Adrenal gland (tissue), 12 donors: ENCODE data around the gene GPR52. TPM values are rescaled to one million over a fixed set of nuclear protein-coding genes. Genes with fewer than 3 reads are reported as not detected.

Experiments used
- DNase-seq, 7 donors: peaks; one replicate each; pipeline ENCODE4 v3.0.0-alpha.2; 2019 to 2020
- H3K27ac ChIP-seq, 5 donors: fragments of 200-600 bp; sonication (generic) in 4 of 5; 1 replicate in 3 of 5; 2 replicates in 2 of 5; pipeline versions ENCODE4 v1.5.1 to v1.8.0; 2016 to 2020; ENCODE audit warnings: mild to moderate bottlenecking in 1 of 5
- H3K27me3 ChIP-seq: fragments of 200-600 bp; 2 replicates; pipeline ENCODE4 v1.8.0; 2021
- H3K36me3 ChIP-seq, 2 donors: fragments of 200-600 bp; replicated peaks in 1 of 2; 1 replicate in 1 of 2; 2 replicates in 1 of 2; pipeline versions ENCODE4 v1.5.1 to v1.8.0; 2018 to 2022
- H3K4me1 ChIP-seq, 2 donors: fragments of 200-600 bp; replicated peaks in 1 of 2; 1 replicate in 1 of 2; 2 replicates in 1 of 2; pipeline versions ENCODE4 v1.5.1 to v1.8.0; 2018 to 2021
- H3K4me3 ChIP-seq, 4 donors: fragments of 200-600 bp; sonication (generic) in 3 of 4; one replicate each; pipeline ENCODE4 v1.5.1; 2016 to 2018
- H3K9me3 ChIP-seq, 3 donors: fragments of 200-600 bp; sonication (generic) in 1 of 3; replicated peaks in 1 of 3; 1 replicate in 2 of 3; 2 replicates in 1 of 3; pipeline versions ENCODE4 v1.5.1 to v1.8.0; 2016 to 2021
- POLR2A ChIP-seq, 2 donors: fragments of 450-650 bp; IDR thresholded peaks; one replicate each; pipeline ENCODE4 v1.6.1; 2017; ENCODE audit warnings: antibody characterized with exemption in 2 of 2, mild to moderate bottlenecking in 2 of 2, moderate library complexity in 1 of 2
- WGBS, 4 donors: extraction: QIAGEN DNeasy Blood & Tissue Kit in 2 of 4; methylation state at CpG; one replicate each; pipeline versions ENCODE4 v1.1.5 to v1.1.7; 2013 to 2017; 5-methylcytosine and 5-hydroxymethylcytosine counted together
- intact Hi-C, 2 donors: fragments of 100-400 bp; cut with DNase I; formaldehyde crosslinking; loops; one replicate each; pipeline versions ENCODE4 v1.14.1 to v1.15.0; 2022 to 2023
- polyA plus RNA-seq, 3 donors: library from polyadenylated mRNA; stranded (reverse); fragments of 200-250 nt in 2 of 3; fragments of 350-450 nt in 1 of 3; fragmentation: Illumina TruSeq in 1 of 3; extraction: RNeasy Lipid Tissue Mini Kit (QIAGEN cat#74804) in 1 of 3; gene quantifications; one replicate each; pipeline ENCODE4 v1.2.3, GENCODE V29; 2013 to 2014
- total RNA-seq, 9 donors: library from RNA; depleted of rRNA in 4 of 9; stranded (reverse); fragments of >200 nt in 4 of 9; fragments of 120-200 nt in 1 of 9; fragmentation: NEBNext Ultra II Directional in 1 of 9; extraction: Animal tissue kit (Norgen Biotek cat#: 25700) in 1 of 9; gene quantifications; one replicate each; pipeline versions ENCODE4 v1.1.0 to v1.2.4, GENCODE V29; 2013 to 2023
- TF ChIP-seq, protein P1 (sequence below), 6 experiments: fragments of 450-650 bp in 4 of 6; fragments of 200-600 bp in 2 of 6; sonication (generic) in 1 of 6; IDR thresholded peaks; 1 replicate in 5 of 6; 2 replicates in 1 of 6; pipeline versions ENCODE4 v1.5.1 to v1.8.0; 2016 to 2021; ENCODE audit warnings: antibody characterized with exemption in 6 of 6, mild to moderate bottlenecking in 2 of 6, moderate library complexity in 1 of 6
- donor health status: healthy with polysubstance abuse.
- donor health status: Bipolar disorder and iron deficiency.
- donor health status: DM: yes; HTN: yes; CAD: no.
- donor health status: DM: no; HTN: no; CAD: no.
- donor health status: DM: no; HTN: no; CAD: no.
- donor health status: DM: yes; HTN: yes; CAD: no.

The GPR52 gene
- total and polyA plus RNA-seq, 12 donors, result 0.24 to 2.8 (median 0.79) TPM; not detected in 4

- DNase-seq, result no peak
- no peak overlapping the region for H3K27ac ChIP-seq
- no peaks in the 10 kb centered on the region for H3K36me3 ChIP-seq
- no peak overlapping the region for H3K4me3 ChIP-seq
- TF ChIP-seq, protein P1, sequence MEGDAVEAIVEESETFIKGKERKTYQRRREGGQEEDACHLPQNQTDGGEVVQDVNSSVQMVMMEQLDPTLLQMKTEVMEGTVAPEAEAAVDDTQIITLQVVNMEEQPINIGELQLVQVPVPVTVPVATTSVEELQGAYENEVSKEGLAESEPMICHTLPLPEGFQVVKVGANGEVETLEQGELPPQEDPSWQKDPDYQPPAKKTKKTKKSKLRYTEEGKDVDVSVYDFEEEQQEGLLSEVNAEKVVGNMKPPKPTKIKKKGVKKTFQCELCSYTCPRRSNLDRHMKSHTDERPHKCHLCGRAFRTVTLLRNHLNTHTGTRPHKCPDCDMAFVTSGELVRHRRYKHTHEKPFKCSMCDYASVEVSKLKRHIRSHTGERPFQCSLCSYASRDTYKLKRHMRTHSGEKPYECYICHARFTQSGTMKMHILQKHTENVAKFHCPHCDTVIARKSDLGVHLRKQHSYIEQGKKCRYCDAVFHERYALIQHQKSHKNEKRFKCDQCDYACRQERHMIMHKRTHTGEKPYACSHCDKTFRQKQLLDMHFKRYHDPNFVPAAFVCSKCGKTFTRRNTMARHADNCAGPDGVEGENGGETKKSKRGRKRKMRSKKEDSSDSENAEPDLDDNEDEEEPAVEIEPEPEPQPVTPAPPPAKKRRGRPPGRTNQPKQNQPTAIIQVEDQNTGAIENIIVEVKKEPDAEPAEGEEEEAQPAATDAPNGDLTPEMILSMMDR (IDR thresholded peaks at IDR 0.05), result no peak
- no peak for TF ChIP-seq POLR2A (IDR thresholded peaks at IDR 0.05)
- intact Hi-C loops, result no loop called here
- H3K9me3 ChIP-seq, result no peaks in the 10 kb centered on the region
- H3K27me3 ChIP-seq, result no peaks in the 10 kb centered on the region
- 70 to 79% (median 72%) methylated on average over 2 of the region's 2 CpGs for WGBS, 4 donors
- H3K4me1 ChIP-seq, result no peaks in the 10 kb centered on the region
Observed at GRCh38 chr1:174469052-174469451, 21.3 kb downstream of the GPR52 start.

GRCh38 chr1:174469687-174470086, 21.9 kb downstream of the GPR52 start:
- no peak for DNase-seq
- TF ChIP-seq, protein P1 (IDR thresholded peaks at IDR 0.05), result no peak
- no peak for TF ChIP-seq POLR2A (IDR thresholded peaks at IDR 0.05)
- Histone ChIP-seq H3K9me3 (no peaks in the 10 kb centered on the region), H3K36me3 (no peaks in the 10 kb centered on the region), H3K4me1 (no peaks in the 10 kb centered on the region), H3K27ac (no peak overlapping the region), H3K4me3 (no peak overlapping the region), H3K27me3 (no peaks in the 10 kb centered on the region)
- intact Hi-C loops, result no loop called here
- WGBS, 4 donors, result 33 to 40% (median 37%) methylated on average over 1 of the region's 1 CpG

DNA sequence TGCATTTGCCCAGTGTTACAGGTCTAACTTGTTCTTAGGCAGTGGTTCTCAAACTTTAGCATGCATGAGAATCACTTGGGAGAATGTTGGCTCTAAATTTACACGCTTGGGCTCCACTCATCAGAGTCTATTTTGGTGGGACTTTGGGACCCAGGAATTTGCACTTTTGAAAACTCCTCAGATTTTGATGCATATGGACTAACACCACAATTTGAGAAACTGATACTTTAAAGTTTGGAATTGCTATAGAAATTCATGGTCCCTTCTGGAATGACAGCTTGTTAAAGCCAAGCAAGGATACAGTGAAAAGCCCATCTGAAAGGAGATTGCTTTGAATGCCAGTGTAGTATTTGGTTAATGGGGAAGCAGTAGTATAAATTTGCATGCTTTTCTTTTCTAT, 31.5 kb downstream of the GPR52 start:
- H3K27me3 ChIP-seq, result no peaks in the 10 kb centered on the region
- DNase-seq, result no peak
- no peaks in the 10 kb centered on the region for H3K4me1 ChIP-seq
- intact Hi-C loops, result no loop called here
- H3K36me3 ChIP-seq, result no peaks in the 10 kb centered on the region
- no peak overlapping the region for H3K4me3 ChIP-seq
- no peak overlapping the region for H3K27ac ChIP-seq
- TF ChIP-seq POLR2A (IDR thresholded peaks at IDR 0.05), result no peak
- TF ChIP-seq, protein P1 (IDR thresholded peaks at IDR 0.05), result no peak
- no peaks in the 10 kb centered on the region for H3K9me3 ChIP-seq
- WGBS, 4 donors, result 90 to 100% (median 97%) methylated on average over 1 of the region's 1 CpG

DNA sequence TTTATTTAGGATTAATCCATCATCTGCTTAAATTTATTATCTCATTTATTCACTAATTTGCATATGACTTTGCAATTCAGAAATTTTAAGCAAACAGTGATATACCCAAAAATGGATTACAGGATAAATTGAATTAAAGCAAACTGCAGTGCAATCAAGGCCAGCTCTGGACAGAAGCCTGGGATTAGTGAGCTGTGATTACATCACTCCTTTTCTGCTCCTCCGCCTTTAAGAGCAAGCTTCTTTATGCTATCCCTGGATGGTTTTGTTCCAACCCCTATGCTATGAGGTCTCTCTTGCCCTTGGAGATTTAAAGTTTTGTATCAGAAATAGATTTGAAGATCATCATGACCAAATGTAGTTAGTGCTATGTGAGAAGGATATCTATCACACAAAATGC, 32.6 kb downstream of the GPR52 start:
- intact Hi-C loops, result no loop called here
- Histone ChIP-seq H3K4me1 (no peaks in the 10 kb centered on the region), H3K4me3 (no peak overlapping the region), H3K36me3 (no peaks in the 10 kb centered on the region), H3K9me3 (no peaks in the 10 kb centered on the region), H3K27ac (no peak overlapping the region), H3K27me3 (no peaks in the 10 kb centered on the region)
- DNase-seq, result no peak
- 44 to 53% (median 48%) methylated on average over 1 of the region's 1 CpG for WGBS, 4 donors
- no peak for TF ChIP-seq POLR2A (IDR thresholded peaks at IDR 0.05)
- TF ChIP-seq, protein P1 (IDR thresholded peaks at IDR 0.05), result no peak
